ENCODE data around the gene SLC25A39. TPM values are rescaled to one million over a fixed set of nuclear protein-coding genes. Genes with fewer than 3 reads are reported as not detected.

The SLC25A39 gene
- total and polyA plus RNA-seq, 2 of the 13 experiments (the other 11 are each of a cell fraction or from before 2014, with no cell fraction given), result 144 to 151 TPM

DNA sequence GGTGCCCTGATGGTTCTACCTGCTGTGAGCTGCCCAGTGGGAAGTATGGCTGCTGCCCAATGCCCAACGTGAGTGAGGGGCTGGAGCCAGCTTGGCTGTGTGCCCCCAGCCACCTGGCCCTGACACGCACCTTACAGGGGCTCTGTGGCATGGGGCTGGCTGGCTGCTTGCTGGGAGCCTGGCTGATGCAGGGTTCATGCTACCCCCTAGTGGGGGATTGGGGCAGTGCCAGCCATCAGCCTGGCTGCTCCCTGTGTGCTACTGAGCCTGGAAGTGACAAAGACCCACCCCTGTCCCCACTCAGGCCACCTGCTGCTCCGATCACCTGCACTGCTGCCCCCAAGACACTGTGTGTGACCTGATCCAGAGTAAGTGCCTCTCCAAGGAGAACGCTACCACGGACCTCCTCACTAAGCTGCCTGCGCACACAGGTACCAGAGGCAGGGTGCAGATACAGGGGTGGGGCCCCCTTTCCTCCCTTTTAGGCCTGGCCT, 26.2 kb upstream of the SLC25A39 start (continued):
- TF ChIP-seq GATAD2A (CRISPR knock-in tag; IDR thresholded peaks at IDR 0.05), result no peak
- TF ChIP-seq, protein P1, sequence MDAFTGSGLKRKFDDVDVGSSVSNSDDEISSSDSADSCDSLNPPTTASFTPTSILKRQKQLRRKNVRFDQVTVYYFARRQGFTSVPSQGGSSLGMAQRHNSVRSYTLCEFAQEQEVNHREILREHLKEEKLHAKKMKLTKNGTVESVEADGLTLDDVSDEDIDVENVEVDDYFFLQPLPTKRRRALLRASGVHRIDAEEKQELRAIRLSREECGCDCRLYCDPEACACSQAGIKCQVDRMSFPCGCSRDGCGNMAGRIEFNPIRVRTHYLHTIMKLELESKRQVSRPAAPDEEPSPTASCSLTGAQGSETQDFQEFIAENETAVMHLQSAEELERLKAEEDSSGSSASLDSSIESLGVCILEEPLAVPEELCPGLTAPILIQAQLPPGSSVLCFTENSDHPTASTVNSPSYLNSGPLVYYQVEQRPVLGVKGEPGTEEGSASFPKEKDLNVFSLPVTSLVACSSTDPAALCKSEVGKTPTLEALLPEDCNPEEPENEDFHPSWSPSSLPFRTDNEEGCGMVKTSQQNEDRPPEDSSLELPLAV (CRISPR knock-in tag; conservative IDR thresholded peaks at IDR 0.05; ENCODE audit: low read depth), result no peak
- TF ChIP-seq PHF21A (CRISPR knock-in tag; IDR thresholded peaks at IDR 0.05), result no peak
- no peak for TF ChIP-seq PCBP2 (optimal IDR thresholded peaks at IDR 0.05; ENCODE audit: low read depth, low read length, poor library complexity, severe bottlenecking)
- TF ChIP-seq GABPB1 (CRISPR knock-in tag; IDR thresholded peaks at IDR 0.05), result 0 out of 2 replicates have a peak, but pooled peaks have one; percentile 38
- no peak for TF ChIP-seq ZNF720 (CRISPR knock-in tag; IDR thresholded peaks at IDR 0.05)
- TF ChIP-seq HNRNPLL (IDR thresholded peaks at IDR 0.05; ENCODE audit: low read depth, low read length, poor library complexity, severe bottlenecking), result no peak
- no peak for TF ChIP-seq YEATS2 (CRISPR knock-in tag; IDR thresholded peaks at IDR 0.05; ENCODE audit: borderline replicate concordance)
- TF ChIP-seq U2AF2 (IDR thresholded peaks at IDR 0.05; ENCODE audit: low read depth, low read length), result no peak
- TF ChIP-seq KLF6 (CRISPR knock-in tag; IDR thresholded peaks at IDR 0.05), result no peak
- TF ChIP-seq ZSCAN29 (CRISPR knock-in tag; conservative IDR thresholded peaks at IDR 0.05), result no peak
- TF ChIP-seq SIX4 (CRISPR knock-in tag; IDR thresholded peaks at IDR 0.05), result no peak
- TF ChIP-seq SATB2 (CRISPR knock-in tag; IDR thresholded peaks at IDR 0.05), result no peak
- TF ChIP-seq RBM39 (IDR thresholded peaks at IDR 0.05; ENCODE audit: low read depth, low read length, poor library complexity, severe bottlenecking), result peak; percentile 32
- TF ChIP-seq, protein P2, sequence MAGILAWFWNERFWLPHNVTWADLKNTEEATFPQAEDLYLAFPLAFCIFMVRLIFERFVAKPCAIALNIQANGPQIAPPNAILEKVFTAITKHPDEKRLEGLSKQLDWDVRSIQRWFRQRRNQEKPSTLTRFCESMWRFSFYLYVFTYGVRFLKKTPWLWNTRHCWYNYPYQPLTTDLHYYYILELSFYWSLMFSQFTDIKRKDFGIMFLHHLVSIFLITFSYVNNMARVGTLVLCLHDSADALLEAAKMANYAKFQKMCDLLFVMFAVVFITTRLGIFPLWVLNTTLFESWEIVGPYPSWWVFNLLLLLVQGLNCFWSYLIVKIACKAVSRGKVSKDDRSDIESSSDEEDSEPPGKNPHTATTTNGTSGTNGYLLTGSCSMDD (CRISPR knock-in tag; IDR thresholded peaks at IDR 0.05), result no peak
- TF ChIP-seq ZNF569 (CRISPR knock-in tag; IDR thresholded peaks at IDR 0.05; ENCODE audit: borderline replicate concordance), result no peak
- TF ChIP-seq NPAS2 (CRISPR knock-in tag; IDR thresholded peaks at IDR 0.05; ENCODE audit: borderline replicate concordance), result no peak
- TF ChIP-seq, protein P3, sequence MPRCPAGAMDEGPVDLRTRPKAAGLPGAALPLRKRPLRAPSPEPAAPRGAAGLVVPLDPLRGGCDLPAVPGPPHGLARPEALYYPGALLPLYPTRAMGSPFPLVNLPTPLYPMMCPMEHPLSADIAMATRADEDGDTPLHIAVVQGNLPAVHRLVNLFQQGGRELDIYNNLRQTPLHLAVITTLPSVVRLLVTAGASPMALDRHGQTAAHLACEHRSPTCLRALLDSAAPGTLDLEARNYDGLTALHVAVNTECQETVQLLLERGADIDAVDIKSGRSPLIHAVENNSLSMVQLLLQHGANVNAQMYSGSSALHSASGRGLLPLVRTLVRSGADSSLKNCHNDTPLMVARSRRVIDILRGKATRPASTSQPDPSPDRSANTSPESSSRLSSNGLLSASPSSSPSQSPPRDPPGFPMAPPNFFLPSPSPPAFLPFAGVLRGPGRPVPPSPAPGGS (CRISPR knock-in tag; IDR thresholded peaks at IDR 0.05), result no peak
- no peak for TF ChIP-seq GTF3A (CRISPR knock-in tag; conservative IDR thresholded peaks at IDR 0.05)
- TF ChIP-seq ARHGAP35 (CRISPR knock-in tag; IDR thresholded peaks at IDR 0.05; ENCODE audit: borderline replicate concordance), result no peak; the same call in 1 of the 2 replicates
